ENCODE data around the gene TBL1Y.

DNA sequence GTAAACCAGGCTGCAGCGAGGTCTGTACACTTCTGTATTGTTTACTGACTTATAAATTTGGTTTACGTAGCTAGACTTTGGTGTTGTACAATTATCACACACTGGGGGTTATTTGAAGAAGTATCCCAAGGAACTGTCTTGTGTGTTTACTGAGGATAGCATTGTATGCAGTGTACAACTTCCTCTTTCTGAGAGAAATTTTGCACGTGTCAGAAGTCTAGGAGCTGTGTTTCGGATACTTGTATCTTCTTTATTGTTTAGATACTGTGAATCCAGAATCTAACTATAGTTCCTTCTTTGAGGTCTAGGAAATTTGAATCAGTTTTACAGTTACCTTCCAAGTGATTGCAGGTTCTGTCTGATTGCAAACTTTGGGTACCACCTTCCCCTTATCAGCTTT, 64.5 kb downstream of the TBL1Y start:
- TF ChIP-seq, protein P1, sequence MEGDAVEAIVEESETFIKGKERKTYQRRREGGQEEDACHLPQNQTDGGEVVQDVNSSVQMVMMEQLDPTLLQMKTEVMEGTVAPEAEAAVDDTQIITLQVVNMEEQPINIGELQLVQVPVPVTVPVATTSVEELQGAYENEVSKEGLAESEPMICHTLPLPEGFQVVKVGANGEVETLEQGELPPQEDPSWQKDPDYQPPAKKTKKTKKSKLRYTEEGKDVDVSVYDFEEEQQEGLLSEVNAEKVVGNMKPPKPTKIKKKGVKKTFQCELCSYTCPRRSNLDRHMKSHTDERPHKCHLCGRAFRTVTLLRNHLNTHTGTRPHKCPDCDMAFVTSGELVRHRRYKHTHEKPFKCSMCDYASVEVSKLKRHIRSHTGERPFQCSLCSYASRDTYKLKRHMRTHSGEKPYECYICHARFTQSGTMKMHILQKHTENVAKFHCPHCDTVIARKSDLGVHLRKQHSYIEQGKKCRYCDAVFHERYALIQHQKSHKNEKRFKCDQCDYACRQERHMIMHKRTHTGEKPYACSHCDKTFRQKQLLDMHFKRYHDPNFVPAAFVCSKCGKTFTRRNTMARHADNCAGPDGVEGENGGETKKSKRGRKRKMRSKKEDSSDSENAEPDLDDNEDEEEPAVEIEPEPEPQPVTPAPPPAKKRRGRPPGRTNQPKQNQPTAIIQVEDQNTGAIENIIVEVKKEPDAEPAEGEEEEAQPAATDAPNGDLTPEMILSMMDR (IDR thresholded peaks at IDR 0.05) = no peak
- no peak for TF ChIP-seq POLR2AphosphoS5 (IDR thresholded peaks at IDR 0.05)
